C4-2B (cell line): Measurements from ENCODE around the gene MAGI2.

Experiments
- CTCF ChIP-seq: fragments of 450-650 bp; conservative IDR thresholded peaks from 2 replicates; pipeline ENCODE4 v1.5.1; 2017; ENCODE audit warnings: mild to moderate bottlenecking
- ZFX ChIP-seq: fragments of 450-650 bp; IDR thresholded peaks from 2 replicates; pipeline ENCODE4 v1.6.1; 2017

- TF ChIP-seq CTCF (no peak), ZFX (no peak)
These were observed 1329.3 kb downstream of the MAGI2 start for GRCh38 chr7:78124216-78124615.
